GM12801 (cell line): ENCODE data around the gene SRGAP3.

Source experiments
- CTCF ChIP-seq: IDR thresholded peaks from one replicate; pipeline ENCODE4 v1.5.1; 2011; ENCODE audit warnings: control low read depth; ENCODE audit not compliant: insufficient read length; ENCODE audit errors: extremely low read depth

Gene SRGAP3

GRCh38 chr3:9239680-9240079 lies 9.8 kb downstream of the SRGAP3 start:
- TF ChIP-seq CTCF = no peak

- no peak for TF ChIP-seq CTCF
Observed at GRCh38 chr3:9238721-9239295, 10.6 kb downstream of the SRGAP3 start.

GRCh38 chr3:9238276-9238675 lies 11.2 kb downstream of the SRGAP3 start:
- TF ChIP-seq CTCF = no peak

- no peak for TF ChIP-seq CTCF
Observed at GRCh38 chr3:9233814-9234600, 15.4 kb downstream of the SRGAP3 start.

GRCh38 chr3:9233101-9233500 lies 16.3 kb downstream of the SRGAP3 start:
- no peak for TF ChIP-seq CTCF

GRCh38 chr3:9231937-9232336 lies 17.5 kb downstream of the SRGAP3 start:
- no peak for TF ChIP-seq CTCF

GRCh38 chr3:9231471-9231870 lies 18.0 kb downstream of the SRGAP3 start:
- TF ChIP-seq CTCF = no peak
